Tibial artery (tissue), 4 donors: ENCODE data around the gene DMBX1.

Source experiments
- DNase-seq, 2 donors: peaks; one replicate each; pipeline ENCODE4 v3.0.0-alpha.2; 2019
- H3K27ac ChIP-seq, 2 donors: fragments of 200-600 bp; sonication (generic) in 1 of 2; 1 replicate in 1 of 2; 2 replicates in 1 of 2; pipeline ENCODE4 v1.5.1; 2018 to 2019; ENCODE audit warnings: mild to moderate bottlenecking in 1 of 2
- H3K27me3 ChIP-seq, 2 donors: fragments of 200-600 bp; sonication (generic) in 1 of 2; one replicate each; pipeline versions ENCODE4 v1.5.1 to v1.6.0; 2016 to 2019
- H3K36me3 ChIP-seq, 3 donors: fragments of 200-600 bp; sonication (generic) in 2 of 3; one replicate each; pipeline ENCODE4 v1.5.1; 2016 to 2019; ENCODE audit warnings: mild to moderate bottlenecking in 2 of 3
- H3K4me1 ChIP-seq, 4 donors: fragments of 200-600 bp; sonication (generic) in 2 of 4; 1 replicate in 3 of 4; 2 replicates in 1 of 4; pipeline ENCODE4 v1.5.1; 2016 to 2019
- H3K4me3 ChIP-seq, 2 donors: fragments of 200-600 bp; sonication (generic) in 1 of 2; 1 replicate in 1 of 2; 2 replicates in 1 of 2; pipeline ENCODE4 v1.5.1; 2018 to 2019; ENCODE audit warnings: mild to moderate bottlenecking in 2 of 2
- H3K9me3 ChIP-seq, 3 donors: fragments of 200-600 bp; sonication (generic) in 1 of 3; one replicate each; pipeline ENCODE4 v1.5.1; 2016 to 2019
- intact Hi-C: fragments of 100-400 bp; cut with DNase I; formaldehyde crosslinking; loops from one replicate; pipeline ENCODE4 v1.15.0; 2023; ENCODE audit warnings: low total_unique reads
- TF ChIP-seq, protein P1 (sequence below), 2 experiments: fragments of 200-600 bp in 1 of 2; fragments of 450-650 bp in 1 of 2; IDR thresholded peaks; one replicate each; pipeline ENCODE4 v1.5.1; 2017 to 2019; ENCODE audit warnings: antibody characterized with exemption in 2 of 2, mild to moderate bottlenecking in 1 of 2, moderate library complexity in 1 of 2

Gene DMBX1

DNA sequence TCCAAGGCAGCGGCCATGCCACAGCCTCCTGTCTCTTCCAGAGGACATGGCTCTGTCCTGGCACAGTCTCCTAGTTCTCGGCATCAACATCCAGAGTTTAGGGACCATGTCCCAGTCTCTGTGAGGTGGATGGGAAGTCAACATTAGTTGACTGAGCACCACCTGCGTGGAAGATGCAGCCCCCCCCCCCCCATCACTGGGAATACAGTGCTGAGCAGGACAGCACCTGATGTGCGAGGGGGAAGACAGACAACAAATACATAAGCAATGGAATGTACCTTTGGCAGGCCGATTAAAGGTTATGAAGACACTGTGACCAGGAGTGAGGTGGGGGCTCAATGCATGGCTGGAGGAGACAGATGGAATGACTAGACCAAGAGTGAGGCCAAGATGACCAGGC, 35.2 kb downstream of the DMBX1 start:
- Histone ChIP-seq H3K9me3 (no peaks in the 10 kb centered on the region), H3K27me3 (peaks cover 0 to 42% of the 10 kb centered on the region in 2 donors), H3K4me3 (no peak overlapping the region), H3K4me1 (peaks cover 0 to 8% (median 0%) of the 10 kb centered on the region in 4 donors), H3K27ac (no peak overlapping the region), H3K36me3 (no peaks in the 10 kb centered on the region)
- TF ChIP-seq, protein P1, sequence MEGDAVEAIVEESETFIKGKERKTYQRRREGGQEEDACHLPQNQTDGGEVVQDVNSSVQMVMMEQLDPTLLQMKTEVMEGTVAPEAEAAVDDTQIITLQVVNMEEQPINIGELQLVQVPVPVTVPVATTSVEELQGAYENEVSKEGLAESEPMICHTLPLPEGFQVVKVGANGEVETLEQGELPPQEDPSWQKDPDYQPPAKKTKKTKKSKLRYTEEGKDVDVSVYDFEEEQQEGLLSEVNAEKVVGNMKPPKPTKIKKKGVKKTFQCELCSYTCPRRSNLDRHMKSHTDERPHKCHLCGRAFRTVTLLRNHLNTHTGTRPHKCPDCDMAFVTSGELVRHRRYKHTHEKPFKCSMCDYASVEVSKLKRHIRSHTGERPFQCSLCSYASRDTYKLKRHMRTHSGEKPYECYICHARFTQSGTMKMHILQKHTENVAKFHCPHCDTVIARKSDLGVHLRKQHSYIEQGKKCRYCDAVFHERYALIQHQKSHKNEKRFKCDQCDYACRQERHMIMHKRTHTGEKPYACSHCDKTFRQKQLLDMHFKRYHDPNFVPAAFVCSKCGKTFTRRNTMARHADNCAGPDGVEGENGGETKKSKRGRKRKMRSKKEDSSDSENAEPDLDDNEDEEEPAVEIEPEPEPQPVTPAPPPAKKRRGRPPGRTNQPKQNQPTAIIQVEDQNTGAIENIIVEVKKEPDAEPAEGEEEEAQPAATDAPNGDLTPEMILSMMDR (IDR thresholded peaks at IDR 0.05) = no peak
- intact Hi-C loops = loop anchor here (5.0 kb wide), 1 partner anchor 48 kb away; no protein-coding TSS in a partner anchor
- no peak for DNase-seq

DNA sequence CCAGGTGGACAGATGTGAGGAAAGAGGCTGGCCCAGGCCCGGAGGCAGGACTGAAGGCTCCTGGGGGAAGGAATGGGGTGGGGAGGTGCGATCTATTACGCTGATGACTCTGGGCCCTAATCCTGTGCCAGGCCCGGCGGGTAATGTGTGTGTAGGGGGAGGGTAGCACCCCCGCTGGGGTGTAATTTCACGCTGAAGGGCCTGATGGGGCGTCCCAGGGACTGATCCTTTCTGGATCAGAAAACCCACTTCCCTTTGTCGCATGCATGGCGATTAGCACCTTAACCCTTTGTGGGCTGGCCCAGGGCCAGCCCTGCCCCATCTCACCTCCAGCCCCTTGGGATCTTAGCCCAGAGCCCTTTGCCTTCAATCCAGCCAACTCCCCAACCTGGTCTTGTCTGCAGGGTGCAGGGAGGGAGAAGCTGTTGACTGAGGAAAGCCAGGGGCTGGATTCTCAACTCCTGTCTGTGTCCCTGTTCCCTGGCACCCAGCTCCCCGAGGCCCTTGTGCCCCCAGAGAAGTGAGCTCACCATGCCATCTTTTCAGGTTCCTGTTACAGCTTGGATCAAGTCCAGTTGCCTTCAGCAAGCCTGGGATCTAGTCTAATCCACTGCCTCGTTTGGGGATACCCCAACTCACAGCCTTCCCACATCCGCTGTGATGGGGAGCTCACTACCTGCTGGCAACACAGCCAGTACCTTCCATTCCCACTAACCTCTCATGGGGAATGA, 35.8 kb downstream of the DMBX1 start:
- intact Hi-C loops = loop anchor here (5.0 kb wide), 1 partner anchor 48 kb away; no protein-coding TSS in a partner anchor
- Histone ChIP-seq H3K36me3 (no peaks in the 10 kb centered on the region), H3K27me3 (peaks cover 0 to 45% of the 10 kb centered on the region in 2 donors), H3K4me3 (no peak overlapping the region), H3K4me1 (peaks cover 0 to 8% (median 0%) of the 10 kb centered on the region in 4 donors), H3K9me3 (no peaks in the 10 kb centered on the region), H3K27ac (no peak overlapping the region)
- TF ChIP-seq, protein P1 (IDR thresholded peaks at IDR 0.05) = no peak
- DNase-seq = no peak

DNA sequence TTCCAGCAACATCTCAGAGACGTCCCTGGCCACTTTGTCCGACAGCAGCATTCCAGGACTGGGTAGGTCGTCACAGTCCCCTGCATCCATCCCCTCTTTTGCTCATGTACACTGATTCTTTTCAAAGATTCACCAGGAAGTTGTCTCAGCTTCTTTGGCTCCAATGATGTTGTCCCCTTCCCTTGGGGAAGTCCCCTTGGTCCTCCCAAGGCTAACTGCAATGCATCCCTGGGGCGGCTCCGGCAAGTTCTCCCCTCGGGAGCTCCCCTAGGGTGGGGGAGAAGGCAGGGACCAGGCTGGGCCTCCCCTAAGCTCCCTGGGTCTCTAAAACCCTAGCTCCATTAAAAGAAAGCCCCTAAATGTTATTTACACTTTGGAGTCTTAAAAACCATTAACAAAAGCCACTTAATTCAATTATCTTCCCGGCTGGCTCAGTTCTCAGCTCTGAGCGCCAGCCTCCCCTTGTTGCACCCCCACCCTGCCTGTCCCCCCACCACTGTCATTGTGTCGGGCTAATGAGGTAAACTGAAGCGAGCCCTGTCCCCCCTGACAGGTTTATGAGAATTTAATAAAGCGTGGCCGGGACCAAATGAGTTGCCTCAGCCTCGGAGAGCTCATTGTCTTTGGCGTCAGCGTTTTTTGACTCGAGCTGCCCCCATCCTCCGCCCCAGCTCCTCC, 36.5 kb downstream of the DMBX1 start:
- TF ChIP-seq, protein P1 (IDR thresholded peaks at IDR 0.05) = no peak
- no peaks in the 10 kb centered on the region for H3K9me3 ChIP-seq
- no peak overlapping the region for H3K27ac ChIP-seq
- intact Hi-C loops = loop anchor here (2.0 to 5.0 kb wide), 2 partner anchors 49 to 79 kb away; no protein-coding TSS in a partner anchor
- no peak overlapping the region for H3K4me3 ChIP-seq
- H3K4me1 ChIP-seq = peaks cover 0 to 8% (median 0%) of the 10 kb centered on the region in 4 donors
- peaks cover 0 to 51% of the 10 kb centered on the region in 2 donors for H3K27me3 ChIP-seq
- H3K36me3 ChIP-seq = no peaks in the 10 kb centered on the region
- DNase-seq = no peak

DNA sequence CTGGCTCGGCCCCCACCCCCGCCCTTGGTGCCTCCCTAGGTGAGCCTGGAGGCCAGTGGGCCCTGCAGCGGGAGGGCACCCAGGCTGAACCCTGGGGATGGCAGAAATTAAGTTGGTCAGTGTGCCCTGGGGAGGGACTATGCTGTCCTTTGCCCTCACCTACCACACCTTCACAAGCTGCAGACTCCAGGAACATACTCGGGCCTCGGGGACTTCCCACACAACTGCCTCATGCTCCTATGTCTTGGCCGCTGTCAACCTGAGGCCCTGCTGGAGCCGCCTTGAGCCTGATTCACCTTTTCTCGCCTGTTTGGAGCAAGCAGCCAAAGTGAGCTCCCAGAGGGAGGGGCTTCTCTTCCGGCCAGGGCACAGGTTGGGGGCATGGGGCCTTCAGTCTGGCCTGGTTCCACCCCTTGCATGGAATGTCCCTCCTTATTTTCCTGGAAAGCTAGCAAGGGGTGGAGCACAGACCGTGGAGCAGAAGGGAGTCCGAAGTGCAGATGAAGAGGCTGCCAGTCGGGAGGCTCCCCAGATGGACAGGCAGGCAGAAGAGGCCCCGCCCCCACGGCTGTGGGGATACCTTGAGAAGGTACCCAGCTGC, 37.2 kb downstream of the DMBX1 start:
- H3K36me3 ChIP-seq = no peaks in the 10 kb centered on the region
- peaks cover 0 to 51% of the 10 kb centered on the region in 2 donors for H3K27me3 ChIP-seq
- TF ChIP-seq, protein P1 (IDR thresholded peaks at IDR 0.05) = no peak
- DNase-seq = no peak
- no peak overlapping the region for H3K4me3 ChIP-seq
- peaks cover 0 to 8% (median 0%) of the 10 kb centered on the region in 4 donors for H3K4me1 ChIP-seq
- intact Hi-C loops = loop anchor here (2.0 to 5.0 kb wide), 2 partner anchors 49 to 80 kb away; no protein-coding TSS in a partner anchor
- H3K27ac ChIP-seq = no peak overlapping the region
- H3K9me3 ChIP-seq = no peaks in the 10 kb centered on the region

DNA sequence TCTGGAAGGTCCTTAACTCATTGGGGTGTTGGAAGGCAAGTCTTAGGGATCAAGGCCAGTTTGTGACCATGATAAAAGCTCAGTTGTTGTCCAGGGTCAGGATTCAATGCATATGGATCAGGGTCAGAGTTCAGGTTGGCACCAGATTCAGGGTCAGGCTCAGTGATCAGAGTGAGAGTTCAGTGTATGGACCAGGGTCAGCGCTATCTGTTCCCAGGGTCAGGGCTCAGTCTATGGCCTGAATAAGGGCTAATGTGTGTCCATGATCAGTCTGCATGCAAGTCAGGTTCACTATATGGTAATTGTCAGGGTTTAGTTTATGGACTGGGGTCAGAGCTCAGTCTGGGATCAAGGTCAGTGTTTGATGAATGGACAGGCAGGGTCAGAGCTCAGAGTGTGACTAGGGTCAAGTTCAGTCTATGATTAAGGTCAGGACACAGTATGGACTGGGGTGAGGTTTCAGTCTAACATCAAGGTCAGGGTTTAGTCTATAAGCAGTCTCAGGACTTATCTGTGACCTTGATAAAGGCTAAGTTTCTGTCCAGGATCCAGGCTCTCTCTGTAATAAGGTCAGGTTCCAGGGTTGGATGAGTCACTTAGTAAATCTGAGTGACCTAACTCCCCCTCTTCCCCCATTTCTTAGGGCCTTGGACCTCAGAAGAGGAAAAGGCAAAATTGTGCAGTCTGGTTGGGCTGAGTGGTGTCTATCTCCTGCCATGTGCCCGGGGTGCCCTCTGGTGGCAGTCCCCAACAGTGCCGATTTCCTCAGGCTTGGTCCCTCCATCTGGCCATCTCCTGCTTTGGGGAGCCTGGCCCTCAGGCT, 38.0 kb downstream of the DMBX1 start:
- Histone ChIP-seq H3K4me1 (peaks cover 0 to 8% (median under 1%) of the 10 kb centered on the region in 4 donors), H3K4me3 (no peak overlapping the region), H3K9me3 (no peaks in the 10 kb centered on the region), H3K27ac (no peak overlapping the region), H3K36me3 (no peaks in the 10 kb centered on the region), H3K27me3 (peaks cover 0 to 51% of the 10 kb centered on the region in 2 donors)
- DNase-seq = peak; percentile 84 to 87
- TF ChIP-seq, protein P1 (IDR thresholded peaks at IDR 0.05) = peak; percentile 88 to 93
- intact Hi-C loops = loop anchor here (1.0 to 5.0 kb wide), 3 partner anchors 50 to 121 kb away; no protein-coding TSS in a partner anchor
